ENCODE data around the gene PPARA.

The PPARA gene

GRCh38 chr22:46133588-46133855 is 16.8 kb upstream of the PPARA start:
- Mint-ChIP-seq H3K4me3 (no peak overlapping the region), H3K9me3 (no peaks in the 10 kb centered on the region), H3K27me3 (ENCODE audit: low read depth) (no peaks in the 10 kb centered on the region), H3K36me3 (ENCODE audit: low read depth) (no peaks in the 10 kb centered on the region), H3K27ac (no peak overlapping the region), H3K4me1 (peaks cover 9% of the 10 kb centered on the region)
- no peak for TF ChIP-seq CTCF (IDR thresholded peaks at IDR 0.05; ENCODE audit: unreplicated experiment in 3 of 3)

- Mint-ChIP-seq H3K4me3 (no peak overlapping the region), H3K27ac (no peak overlapping the region), H3K9me3 (no peaks in the 10 kb centered on the region), H3K36me3 (ENCODE audit: low read depth) (no peaks in the 10 kb centered on the region), H3K4me1 (peaks cover 9% of the 10 kb centered on the region), H3K27me3 (ENCODE audit: low read depth) (no peaks in the 10 kb centered on the region)
- TF ChIP-seq CTCF (IDR thresholded peaks at IDR 0.05; ENCODE audit: unreplicated experiment in 3 of 3): no peak
Observed at GRCh38 chr22:46134111-46134705, 16.1 kb upstream of the PPARA start.

- no peak for TF ChIP-seq CTCF (IDR thresholded peaks at IDR 0.05; ENCODE audit: unreplicated experiment in 3 of 3)
- Mint-ChIP-seq H3K36me3 (ENCODE audit: low read depth) (no peaks in the 10 kb centered on the region), H3K4me3 (no peak overlapping the region), H3K27ac (no peak overlapping the region), H3K27me3 (ENCODE audit: low read depth) (no peaks in the 10 kb centered on the region), H3K4me1 (peaks cover 9% of the 10 kb centered on the region), H3K9me3 (no peaks in the 10 kb centered on the region)
Observed at GRCh38 chr22:46135611-46136485, 14.5 kb upstream of the PPARA start.

- no peak overlapping the region for H3K4me3 Mint-ChIP-seq
- TF ChIP-seq CTCF (IDR thresholded peaks at IDR 0.05; ENCODE audit: unreplicated experiment in 3 of 3): no peak
- H3K9me3 Mint-ChIP-seq: no peaks in the 10 kb centered on the region
- no peaks in the 10 kb centered on the region for H3K27me3 Mint-ChIP-seq (ENCODE audit: low read depth)
- H3K27ac Mint-ChIP-seq: no peak overlapping the region
- peaks cover 9% of the 10 kb centered on the region for H3K4me1 Mint-ChIP-seq
- no peaks in the 10 kb centered on the region for H3K36me3 Mint-ChIP-seq (ENCODE audit: low read depth)
Observed at GRCh38 chr22:46136486-46137217, 13.7 kb upstream of the PPARA start.

- peaks cover 9% of the 10 kb centered on the region for H3K4me1 Mint-ChIP-seq
- H3K27ac Mint-ChIP-seq: no peak overlapping the region
- H3K27me3 Mint-ChIP-seq (ENCODE audit: low read depth): peaks cover 3% of the 10 kb centered on the region
- no peak overlapping the region for H3K4me3 Mint-ChIP-seq
- no peaks in the 10 kb centered on the region for H3K9me3 Mint-ChIP-seq
- no peaks in the 10 kb centered on the region for H3K36me3 Mint-ChIP-seq (ENCODE audit: low read depth)
- TF ChIP-seq CTCF (IDR thresholded peaks at IDR 0.05; ENCODE audit: unreplicated experiment in 3 of 3): no peak
Observed at GRCh38 chr22:46137218-46137766, 13.0 kb upstream of the PPARA start.
